NCI-H2227 treated with DMSO at 0.1 percent for 48 hours (cell line): ENCODE results near the gene ETFRF1.

Source experiments
- DNase-seq: peaks from one replicate; lab custom pipeline; 2025; lab: John Stamatoyannopoulos, UW

Gene ETFRF1

GRCh38 chr12:25195056-25195971 lies at the start of gene ETFRF1, which contains the start of gene DNAI7:
Gene ETFRF1 (plus strand): TSS chr12:25195237. CDS start chr12:25203957, 8,720 bp downstream.
Gene DNAI7 (minus strand): TSS chr12:25195160. CDS start chr12:25195078, 82 bp downstream.
- peak; percentile 89 for DNase-seq

GRCh38 chr12:25146686-25147085 lies 48.4 kb upstream of the ETFRF1 start:
- no peak for DNase-seq

- DNase-seq = no peak
These were observed 43.6 kb upstream of the ETFRF1 start for GRCh38 chr12:25151476-25151875.

- DNase-seq = no peak
These were observed 43.0 kb upstream of the ETFRF1 start for GRCh38 chr12:25152055-25152454.

- DNase-seq = no peak
These were observed 39.9 kb upstream of the ETFRF1 start for GRCh38 chr12:25155022-25155576.

- no peak for DNase-seq
These were observed 39.0 kb upstream of the ETFRF1 start for GRCh38 chr12:25156061-25156460.

GRCh38 chr12:25162866-25163265 lies 32.2 kb upstream of the ETFRF1 start:
- no peak for DNase-seq

- DNase-seq = no peak
These were observed 12.3 kb upstream of the ETFRF1 start for GRCh38 chr12:25182765-25183164.

GRCh38 chr12:25184132-25184531 lies 10.9 kb upstream of the ETFRF1 start:
- no peak for DNase-seq

GRCh38 chr12:25186038-25186787 lies 8.8 kb upstream of the ETFRF1 start:
- DNase-seq = no peak

GRCh38 chr12:25186788-25187402 lies 8.1 kb upstream of the ETFRF1 start:
- DNase-seq = no peak

- no peak for DNase-seq
These were observed 7.3 kb upstream of the ETFRF1 start for GRCh38 chr12:25187781-25188180.

GRCh38 chr12:25189656-25190055 lies 5.4 kb upstream of the ETFRF1 start:
- DNase-seq = no peak

- DNase-seq = no peak
These were observed 4.2 kb upstream of the ETFRF1 start for GRCh38 chr12:25190793-25191192.

- no peak for DNase-seq
These were observed 823 bp upstream of the ETFRF1 start for GRCh38 chr12:25194214-25194613.

- no peak for DNase-seq
These were observed 348 bp upstream of the ETFRF1 start for GRCh38 chr12:25194722-25195055.

- no peak for DNase-seq
These were observed 2.6 kb downstream of the ETFRF1 start for GRCh38 chr12:25197608-25198007.

- no peak for DNase-seq
These were observed 5.7 kb downstream of the ETFRF1 start for GRCh38 chr12:25200703-25201102.

- no peak for DNase-seq
These were observed 7.1 kb downstream of the ETFRF1 start for GRCh38 chr12:25202137-25202536.

GRCh38 chr12:25207411-25207810 lies 12.4 kb downstream of the ETFRF1 start:
- no peak for DNase-seq

GRCh38 chr12:25207846-25208245 lies 12.8 kb downstream of the ETFRF1 start:
- no peak for DNase-seq

- no peak for DNase-seq
These were observed 13.5 kb downstream of the ETFRF1 start for GRCh38 chr12:25208554-25208953.
